Measurements from ENCODE around the gene NFKB1.

- TF ChIP-seq CTCF (IDR thresholded peaks at IDR 0.05): no peak
- TF ChIP-seq POLR2A (IDR thresholded peaks at IDR 0.05): no peak
- no peak for TF ChIP-seq POLR2AphosphoS5 (IDR thresholded peaks at IDR 0.05)
- no peak for TF ChIP-seq EP300 (IDR thresholded peaks at IDR 0.05)
These were observed 79.3 kb downstream of the NFKB1 start for GRCh38 chr4:102580463-102580842.
